GM19455 (cell line): ENCODE data around the gene GCSH.

Source experiments
- ATAC-seq: cut with Tn5 transposase; IDR thresholded peaks from one replicate; pipeline ENCODE4 v1.9.1; 2021; ENCODE audit not compliant: unreplicated experiment

Gene GCSH

GRCh38 chr16:81053761-81054160, 42.4 kb downstream of the GCSH start:
- no peak for ATAC-seq

- no peak for ATAC-seq
Observed at GRCh38 chr16:81042821-81043220, 53.4 kb downstream of the GCSH start.

- ATAC-seq = no peak
Observed at GRCh38 chr16:81041696-81042095, 54.5 kb downstream of the GCSH start.

- ATAC-seq = no peak
Observed at GRCh38 chr16:81040842-81041241, 55.4 kb downstream of the GCSH start.

- no peak for ATAC-seq
Observed at GRCh38 chr16:81040131-81040530, 56.1 kb downstream of the GCSH start.

GRCh38 chr16:81036751-81037350, 59.3 kb downstream of the GCSH start:
- no peak for ATAC-seq

- peak; percentile 64 for ATAC-seq
Observed at GRCh38 chr16:81035975-81036750, 60.0 kb downstream of the GCSH start.

GRCh38 chr16:81035398-81035974, 60.7 kb downstream of the GCSH start, which contains the start of gene ATMIN:
Gene ATMIN (plus strand): TSS chr16:81035842. CDS start chr16:81035871, 29 bp downstream.
- ATAC-seq = peak; percentile 87
